Dermis microvascular lymphatic vessel endothelial cell (primary cell): ENCODE results near the gene INPP5E. TPM values are rescaled to one million over a fixed set of nuclear protein-coding genes. Genes with fewer than 3 reads are reported as not detected.
A peak's percentile ranks its signal among the peaks of the same experiment; 100 is the strongest.
"Not testable (repeated sequence)": the region's sequence is repeated elsewhere in the genome, so short reads cannot be mapped to it uniquely, and the experiment has no call there.

Experiments used
- DNase-seq, 2 donors: peaks; one replicate each; pipeline versions ENCODE4 v3.0.0 to v3.0.0-alpha.2; 2010; ENCODE audit warnings: low read depth in 2 of 2
- total RNA-seq: library from RNA; depleted of rRNA; stranded (reverse); fragments of >200 nt; gene quantifications from 2 replicates; pipeline ENCODE4 v1.2.1, GENCODE V29; 2014

The INPP5E gene
- total RNA-seq, 1 donor from 2014 or later = 3.2 TPM

- not testable (repeated sequence) for DNase-seq
Observed at GRCh38 chr9:136405904-136406303, 33.7 kb downstream of the INPP5E start.

GRCh38 chr9:136405481-136405880 lies 34.2 kb downstream of the INPP5E start:
- DNase-seq = no peak

GRCh38 chr9:136404801-136405136 lies 34.9 kb downstream of the INPP5E start:
- no peak for DNase-seq

GRCh38 chr9:136403915-136404800 lies 35.5 kb downstream of the INPP5E start:
- no peak for DNase-seq

GRCh38 chr9:136403538-136403914 lies 36.1 kb downstream of the INPP5E start:
- no peak for DNase-seq

- DNase-seq = no peak
Observed at GRCh38 chr9:136402067-136402466, 37.6 kb downstream of the INPP5E start.

- no peak for DNase-seq
Observed at GRCh38 chr9:136401173-136401922, 38.3 kb downstream of the INPP5E start.

- DNase-seq = peak; percentile 73 to 89
Observed at GRCh38 chr9:136400038-136400834, 39.4 kb downstream of the INPP5E start, which contains the start of gene SNAPC4. Gene SNAPC4 (minus strand): TSS chr9:136400170. CDS start chr9:136398428, 1,742 bp downstream.

- peak in 1 of 2 donors; percentile 40 for DNase-seq
Observed at GRCh38 chr9:136399176-136400037, 40.2 kb downstream of the INPP5E start.

GRCh38 chr9:136398286-136398685 lies 41.4 kb downstream of the INPP5E start:
- DNase-seq = no peak

- DNase-seq = no peak
Observed at GRCh38 chr9:136397643-136398042, 42.0 kb downstream of the INPP5E start.

GRCh38 chr9:136396219-136396515 lies 43.5 kb downstream of the INPP5E start:
- no peak for DNase-seq

GRCh38 chr9:136395345-136396218 lies 44.1 kb downstream of the INPP5E start:
- no peak for DNase-seq

- no peak for DNase-seq
Observed at GRCh38 chr9:136395020-136395340, 44.7 kb downstream of the INPP5E start.

- DNase-seq = no peak
Observed at GRCh38 chr9:136394312-136395019, 45.2 kb downstream of the INPP5E start.

- DNase-seq = no peak
Observed at GRCh38 chr9:136393531-136393930, 46.1 kb downstream of the INPP5E start.

- DNase-seq = no peak
Observed at GRCh38 chr9:136392538-136393449, 46.9 kb downstream of the INPP5E start.

- DNase-seq = no peak
Observed at GRCh38 chr9:136391737-136392537, 47.7 kb downstream of the INPP5E start.
